Large intestine (tissue), 12 donors: Measurements from ENCODE around the gene C2. TPM values are rescaled to one million over a fixed set of nuclear protein-coding genes. Genes with fewer than 3 reads are reported as not detected.

Experiments
- DNase-seq, 2 donors: peaks; one replicate each; pipeline versions ENCODE4 v3.0.0 to v3.0.0-alpha.2; 2013
- H3K27ac ChIP-seq: one replicate; pipeline ENCODE4 v1.5.1; 2013; ENCODE audit warnings: low read length
- H3K27me3 ChIP-seq: 2 replicates; pipeline ENCODE4 v1.6.1; 2013; ENCODE audit warnings: low read length; ENCODE audit not compliant: control insufficient read depth, insufficient read depth
- H3K36me3 ChIP-seq: 2 replicates; pipeline ENCODE4 v1.6.1; 2013; ENCODE audit warnings: low read length; ENCODE audit not compliant: control insufficient read depth, insufficient read depth
- H3K4me1 ChIP-seq: one replicate; pipeline ENCODE4 v1.6.1; 2013; ENCODE audit warnings: low read length; ENCODE audit not compliant: control insufficient read depth, insufficient read depth
- H3K4me3 ChIP-seq: one replicate; pipeline ENCODE4 v1.5.1; 2013; ENCODE audit warnings: low read length
- H3K9me3 ChIP-seq: one replicate; pipeline ENCODE4 v1.6.1; 2013; ENCODE audit warnings: mild to moderate bottlenecking, low read depth, low read length, moderate library complexity; ENCODE audit not compliant: control insufficient read depth
- whole genome bisulfite sequencing: methylation state at CpG from one replicate; pipeline ENCODE4 v1.1.5; 2013; ENCODE audit warnings: low lambda C conversion rate; ENCODE audit not compliant: insufficient coverage; 5-methylcytosine and 5-hydroxymethylcytosine counted together
- long read RNA-seq, 11 donors: transcript quantifications; one replicate each; lab custom pipeline, GENCODE V29; 2026
- polyA plus RNA-seq: library from polyadenylated mRNA; unstranded; fragments of 120-200 nt; gene quantifications from one replicate; pipeline ENCODE4 v1.2.1, GENCODE V29; 2013

Gene C2
- polyA plus RNA-seq, result 9.3 TPM
- long read RNA-seq, donor 1, partial matches to known transcripts, result 0 of 3 reads
- long read RNA-seq, donor 1, other reads (novel, unspliced or antisense), result 0 of 3 reads
- long read RNA-seq, donor 2, transcript C2-201 (18 exons, 2,850 nt), result major isoform, 5 of 6 reads
- long read RNA-seq, donor 2, partial matches to known transcripts, result 0 of 6 reads
- long read RNA-seq, donor 2, other reads (novel, unspliced or antisense), result 0 of 6 reads
- long read RNA-seq, donor 3, transcript C2-201 (18 exons, 2,850 nt), result major isoform, 6 of 9 reads
- long read RNA-seq, donor 3, partial matches to known transcripts, result 0 of 9 reads
- long read RNA-seq, donor 3, other reads (novel, unspliced or antisense), result 0 of 9 reads
- long read RNA-seq, donor 4, result 0 reads
- long read RNA-seq, donor 5, partial matches to known transcripts, result 0 of 4 reads
- long read RNA-seq, donor 5, other reads (novel, unspliced or antisense), result 0 of 4 reads
- long read RNA-seq, donor 6, partial matches to known transcripts, result 0 of 5 reads
- long read RNA-seq, donor 6, other reads (novel, unspliced or antisense), result 0 of 5 reads
- long read RNA-seq, donor 7, partial matches to known transcripts, result 0 of 3 reads
- long read RNA-seq, donor 7, other reads (novel, unspliced or antisense), result 0 of 3 reads
- long read RNA-seq, donor 8, partial matches to known transcripts, result 0 of 3 reads
- long read RNA-seq, donor 8, other reads (novel, unspliced or antisense), result 0 of 3 reads
- long read RNA-seq, donor 9, partial matches to known transcripts, result 10 of 14 reads
- long read RNA-seq, donor 9, other reads (novel, unspliced or antisense), result 0 of 14 reads
- long read RNA-seq, donor 10, partial matches to known transcripts, result 0 of 8 reads
- long read RNA-seq, donor 10, other reads (novel, unspliced or antisense), result 5 of 8 reads
- long read RNA-seq, donor 11, transcript C2-201 (18 exons, 2,850 nt), result major isoform, 5 of 6 reads
- long read RNA-seq, donor 11, partial matches to known transcripts, result 0 of 6 reads
- long read RNA-seq, donor 11, other reads (novel, unspliced or antisense), result 0 of 6 reads

DNA sequence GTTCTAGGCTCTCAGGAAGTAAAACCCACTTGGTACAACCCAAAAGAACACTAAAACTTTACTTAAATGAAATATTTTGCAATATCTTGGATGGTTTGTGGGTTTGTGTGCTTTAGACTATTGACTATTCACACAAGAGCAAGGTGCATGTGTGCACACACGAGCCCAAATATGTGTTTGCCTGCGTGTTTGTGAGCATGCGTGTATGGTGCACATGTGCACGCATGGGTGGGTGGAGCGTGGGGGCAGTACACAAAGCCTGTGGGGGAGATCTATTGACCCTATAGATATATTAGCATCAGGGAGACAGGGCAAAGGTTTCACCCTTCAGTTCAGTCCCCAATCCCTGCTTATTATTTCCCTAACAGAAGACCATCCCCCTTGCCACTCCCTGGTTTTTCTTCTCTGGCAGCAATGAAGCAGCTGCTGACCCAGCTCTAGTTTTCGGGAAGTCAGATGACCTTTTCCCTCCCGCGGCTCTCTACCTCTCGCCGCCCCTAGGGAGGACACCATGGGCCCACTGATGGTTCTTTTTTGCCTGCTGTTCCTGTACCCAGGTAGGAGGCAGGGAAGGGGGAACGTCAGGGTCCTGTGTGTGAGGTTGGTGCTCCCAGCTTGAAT is at the start of gene C2:
C2 (plus strand) TSS at position 476 of the 621 bp plus-strand sequence; CDS start at position 512, 36 bp downstream.
- DNase-seq, result peak in 1 of 2 donors; percentile 47
- H3K27me3 ChIP-seq, result no peaks in the 10 kb centered on the region
- WGBS, result no CpG with 5 or more reads among the region's 11 CpGs
- peaks cover 9% of the 10 kb centered on the region for H3K4me1 ChIP-seq
- peak within 1 kb of the TSS; percentile 30 for H3K4me3 ChIP-seq
- H3K9me3 ChIP-seq, result no peaks in the 10 kb centered on the region
- H3K27ac ChIP-seq, result peak within 1 kb of the TSS; percentile 37
- H3K36me3 ChIP-seq, result no peaks in the 10 kb centered on the region

- H3K4me3 ChIP-seq, result peak overlapping the region; percentile 79
- no peaks in the 10 kb centered on the region for H3K9me3 ChIP-seq
- H3K27me3 ChIP-seq, result no peaks in the 10 kb centered on the region
- no peak for DNase-seq
- WGBS, result no CpG with 5 or more reads among the region's 3 CpGs
- H3K4me1 ChIP-seq, result peaks cover 22% of the 10 kb centered on the region
- peak overlapping the region; percentile 99 for H3K27ac ChIP-seq
- H3K36me3 ChIP-seq, result peaks cover 46% of the 10 kb centered on the region
Observed at GRCh38 chr6:31878222-31878621, 49.3 kb upstream of the C2 start.

DNA sequence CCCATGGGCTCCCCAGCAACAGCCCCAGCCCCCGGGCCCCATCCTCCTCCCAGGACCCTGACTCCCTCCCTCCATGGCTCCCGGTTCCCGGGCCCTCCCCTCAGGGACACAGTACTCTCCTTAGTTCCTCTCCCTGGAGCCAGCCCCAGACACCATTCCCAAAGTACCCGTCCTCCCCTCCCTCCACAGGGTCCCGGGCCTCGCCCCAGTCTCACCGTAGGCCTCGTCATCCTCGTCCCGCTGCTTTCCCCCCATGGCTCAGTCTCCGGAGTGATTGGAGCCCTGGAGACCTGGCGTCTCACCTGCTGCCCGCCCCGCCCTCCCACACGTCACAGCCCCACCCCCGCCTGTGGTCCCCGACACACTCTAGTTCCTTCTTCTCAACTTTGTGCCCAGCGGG is 48.8 kb upstream of the C2 start, which contains the start of gene SLC44A4:
SLC44A4 (minus strand) TSS at position 272 of the 400 bp plus-strand sequence; CDS start at position 255, 17 bp downstream.
- H3K4me3 ChIP-seq, result peak within 1 kb of the TSS; percentile 79
- peak within 1 kb of the TSS; percentile 99 for H3K27ac ChIP-seq
- H3K9me3 ChIP-seq, result no peaks in the 10 kb centered on the region
- DNase-seq, result peak; percentile 73 to 86
- no peaks in the 10 kb centered on the region for H3K27me3 ChIP-seq
- peaks cover 51% of the 10 kb centered on the region for H3K36me3 ChIP-seq
- H3K4me1 ChIP-seq, result peaks cover 22% of the 10 kb centered on the region
- WGBS, result no CpG with 5 or more reads among the region's 18 CpGs

GRCh38 chr6:31879143-31879542 is 48.4 kb upstream of the C2 start:
- H3K27ac ChIP-seq, result peak overlapping the region; percentile 99
- H3K4me3 ChIP-seq, result peak overlapping the region; percentile 79
- peaks cover 22% of the 10 kb centered on the region for H3K4me1 ChIP-seq
- peaks cover 51% of the 10 kb centered on the region for H3K36me3 ChIP-seq
- no CpG with 5 or more reads among the region's 13 CpGs for WGBS
- H3K9me3 ChIP-seq, result no peaks in the 10 kb centered on the region
- DNase-seq, result no peak
- no peaks in the 10 kb centered on the region for H3K27me3 ChIP-seq

DNA sequence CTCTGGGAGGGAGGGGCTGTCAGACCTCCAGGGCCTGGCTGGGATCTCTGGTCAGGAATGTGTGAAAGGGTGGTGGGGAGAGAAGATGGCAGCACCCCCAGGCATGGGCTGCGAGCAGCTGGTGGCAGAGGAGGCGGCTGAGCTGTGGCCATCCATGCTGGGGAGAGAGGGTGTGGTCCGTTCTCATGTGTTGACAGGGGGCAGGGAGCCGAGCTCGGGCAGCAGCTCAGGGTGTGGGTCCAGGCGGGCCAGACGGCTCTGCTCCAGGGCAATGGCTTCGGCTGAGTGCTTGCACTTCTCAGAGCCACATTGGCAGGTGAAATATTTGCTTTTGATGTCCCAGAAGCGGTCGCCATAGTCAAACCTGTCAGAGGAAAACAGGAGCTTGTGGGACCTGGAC is 47.6 kb upstream of the C2 start:
- no peaks in the 10 kb centered on the region for H3K9me3 ChIP-seq
- peaks cover 22% of the 10 kb centered on the region for H3K4me1 ChIP-seq
- peak overlapping the region; percentile 99 for H3K27ac ChIP-seq
- H3K27me3 ChIP-seq, result no peaks in the 10 kb centered on the region
- WGBS, result no CpG with 5 or more reads among the region's 10 CpGs
- no peak for DNase-seq
- H3K36me3 ChIP-seq, result peaks cover 54% of the 10 kb centered on the region
- no peak overlapping the region for H3K4me3 ChIP-seq

- H3K27me3 ChIP-seq, result no peaks in the 10 kb centered on the region
- no peak overlapping the region for H3K27ac ChIP-seq
- no peak overlapping the region for H3K4me3 ChIP-seq
- no peaks in the 10 kb centered on the region for H3K9me3 ChIP-seq
- 100% methylated on average over 1 of the region's 10 CpGs for WGBS
- H3K36me3 ChIP-seq, result peaks cover 57% of the 10 kb centered on the region
- H3K4me1 ChIP-seq, result peaks cover 22% of the 10 kb centered on the region
- no peak for DNase-seq
Observed at GRCh38 chr6:31880616-31881015, 46.9 kb upstream of the C2 start.

DNA sequence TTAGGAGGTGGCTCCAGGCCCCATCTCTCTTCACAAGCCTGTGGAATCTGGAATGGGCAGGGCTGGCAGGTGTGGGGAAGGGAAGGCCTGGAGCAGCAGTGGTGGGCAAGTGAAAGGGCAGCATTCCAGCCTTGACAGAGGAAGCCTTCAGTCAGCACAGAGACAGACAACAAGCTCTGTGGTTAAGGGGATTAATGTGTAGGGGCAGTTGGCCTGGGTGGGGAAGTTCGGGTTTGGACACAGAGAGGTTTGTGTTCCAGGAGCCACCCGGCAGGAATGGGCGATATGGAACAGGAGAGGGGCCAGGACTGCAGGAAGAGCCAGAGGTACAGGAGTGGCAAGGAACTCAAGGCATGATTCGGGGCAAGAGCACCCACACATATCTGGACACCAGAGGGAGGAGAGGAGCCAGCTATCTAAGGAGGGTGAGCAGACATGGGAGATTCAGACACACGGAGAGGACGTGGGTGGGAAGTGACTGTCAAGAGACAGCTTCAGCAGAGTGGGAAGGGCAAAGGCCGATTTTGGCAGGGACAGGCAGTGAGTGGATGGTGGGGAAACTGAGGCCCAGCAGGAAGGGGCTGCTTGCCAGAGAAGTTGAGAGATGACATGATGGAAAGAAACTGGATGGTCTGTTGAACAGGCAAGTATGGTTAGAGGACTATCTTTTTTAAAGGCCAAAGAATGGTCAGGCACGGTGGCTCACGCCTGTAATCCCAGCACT is 46.2 kb upstream of the C2 start:
- no peaks in the 10 kb centered on the region for H3K9me3 ChIP-seq
- WGBS, result 90% methylated on average over 2 of the region's 9 CpGs
- no peak overlapping the region for H3K4me3 ChIP-seq
- no peak overlapping the region for H3K27ac ChIP-seq
- no peaks in the 10 kb centered on the region for H3K27me3 ChIP-seq
- no peak for DNase-seq
- H3K4me1 ChIP-seq, result peaks cover 21% of the 10 kb centered on the region
- H3K36me3 ChIP-seq, result peaks cover 59% of the 10 kb centered on the region

GRCh38 chr6:31882344-31882743 is 45.2 kb upstream of the C2 start:
- no peaks in the 10 kb centered on the region for H3K9me3 ChIP-seq
- peaks cover 11% of the 10 kb centered on the region for H3K4me1 ChIP-seq
- H3K27ac ChIP-seq, result no peak overlapping the region
- H3K27me3 ChIP-seq, result no peaks in the 10 kb centered on the region
- no CpG with 5 or more reads among the region's 6 CpGs for WGBS
- H3K4me3 ChIP-seq, result no peak overlapping the region
- no peak for DNase-seq
- peaks cover 69% of the 10 kb centered on the region for H3K36me3 ChIP-seq

GRCh38 chr6:31883676-31884075 is 43.8 kb upstream of the C2 start:
- Histone ChIP-seq H3K9me3 (peaks cover 3% of the 10 kb centered on the region), H3K4me3 (no peak overlapping the region), H3K4me1 (peaks cover 9% of the 10 kb centered on the region), H3K27ac (no peak overlapping the region), H3K27me3 (no peaks in the 10 kb centered on the region), H3K36me3 (peaks cover 83% of the 10 kb centered on the region)
- no peak for DNase-seq
- no CpG with 5 or more reads among the region's 12 CpGs for WGBS
